HepG2 (cell line): ENCODE data around the gene GPR26. TPM values are rescaled to one million over a fixed set of nuclear protein-coding genes. Genes with fewer than 3 reads are reported as not detected.

Experiments
- ATAC-seq: fragments of 200-7000 bp; cut with Tn5 transposase; 3 replicates; pipeline ENCODE4 v1.9.1; 2020; ENCODE audit warnings: mild to moderate bottlenecking, moderate library complexity
- BruUV-seq: library from RNA; stranded (reverse); fragments of 400-500 nt; replicated peaks from 2 replicates; lab custom pipeline; 2021; lab: Mats Ljungman, UMichigan
- CTCF ChIA-PET: fragments of 300-600 bp; formaldehyde crosslinking; extraction: SDS; loops from one replicate; lab custom pipeline; 2021; ENCODE audit warnings: low total read pairs, inconsistent platforms, low intra/inter-chr PET ratio; lab: Yijun Ruan, JAX
- POLR2A ChIA-PET: fragments of 350-600 bp; sonication (Branson Sonifier 250); formaldehyde crosslinking; loops from one replicate; lab custom pipeline; 2020; ENCODE audit warnings: antibody characterized with exemption, inconsistent platforms; lab: Yijun Ruan, JAX
- DNase-seq: peaks from one replicate; pipeline ENCODE4 v3.0.0-alpha.2; 2015; ENCODE audit warnings: low spot score
- FAIRE-seq: peaks from 3 replicates; lab custom pipeline; 2011; peaks lifted over from hg19 to GRCh38; lab: Jason Lieb, UNC
- H2AFZ ChIP-seq: one replicate; pipeline ENCODE4 v1.6.1; 2011; ENCODE audit warnings: low read length, inconsistent platforms
- H3K27ac ChIP-seq: fragments of 300-600 bp; 3 replicates; pipeline ENCODE4 v1.8.0; 2011; ENCODE audit warnings: mixed run types, mild to moderate bottlenecking, mixed read lengths, low read length, inconsistent platforms; ENCODE audit not compliant: insufficient read depth; ENCODE audit errors: extremely low read length
- H3K27me3 ChIP-seq, 2 experiments: fragments of 200-600 bp in 1 of 2; 2 replicates in 1 of 2; 3 replicates in 1 of 2; pipeline versions ENCODE4 v1.6.0 to v1.8.0; 2011; ENCODE audit warnings: low read length in 2 of 2, mild to moderate bottlenecking in 2 of 2, moderate library complexity in 2 of 2, inconsistent platforms in 1 of 2; ENCODE audit not compliant: insufficient read depth in 2 of 2, control insufficient read depth in 1 of 2
- H3K36me3 ChIP-seq, 2 experiments: fragments of 200-600 bp in 1 of 2; replicated peaks in 1 of 2; 2 replicates in 1 of 2; 3 replicates in 1 of 2; pipeline versions ENCODE4 v1.5.1 to v1.8.0; 2011; ENCODE audit warnings: low read length in 2 of 2, inconsistent platforms in 1 of 2; ENCODE audit not compliant: insufficient read depth in 2 of 2, control insufficient read depth in 1 of 2
- H3K4me1 ChIP-seq: 2 replicates; pipeline ENCODE4 v1.5.1; 2012; ENCODE audit warnings: low read length, inconsistent platforms; ENCODE audit not compliant: insufficient read depth
- H3K4me2 ChIP-seq: 2 replicates; pipeline ENCODE4 v1.6.0; 2011; ENCODE audit warnings: low read depth, low read length, inconsistent platforms
- H3K4me3 ChIP-seq, 3 experiments: fragments of 200-600 bp in 1 of 3; sonication (generic), shearing (Covaris generic) in 1 of 3; replicated peaks in 1 of 3; 2 replicates each; pipeline ENCODE4 v1.5.1; 2011 to 2016; ENCODE audit warnings: low read length in 3 of 3, inconsistent platforms in 2 of 3, low read depth in 2 of 3, mild to moderate bottlenecking in 2 of 3, control low read depth in 1 of 3, mixed read lengths in 1 of 3; ENCODE audit not compliant: insufficient read depth in 1 of 3
- H3K79me2 ChIP-seq: one replicate; pipeline ENCODE4 v1.6.1; 2011; ENCODE audit warnings: low read length, inconsistent platforms; ENCODE audit not compliant: insufficient read depth
- H3K9ac ChIP-seq: 2 replicates; pipeline ENCODE4 v1.6.0; 2011; ENCODE audit warnings: mild to moderate bottlenecking, low read depth, low read length, inconsistent platforms; ENCODE audit not compliant: insufficient read depth
- H3K9me3 ChIP-seq: 2 replicates; pipeline ENCODE4 v1.5.1; 2012; ENCODE audit warnings: mild to moderate bottlenecking, low read length
- H4K20me1 ChIP-seq: 2 replicates; pipeline ENCODE4 v1.6.0; 2011; ENCODE audit warnings: inconsistent platforms, mild to moderate bottlenecking, low read length, moderate library complexity; ENCODE audit not compliant: insufficient read depth
- ATF7 ChIP-seq, 2 experiments: fragments of 450-650 bp in 1 of 2; sonication (generic) in 1 of 2; formaldehyde crosslinking in 1 of 2; IDR thresholded peaks; 2 replicates each; pipeline versions ENCODE4 v1.4.0 to v1.6.1; 2016 to 2020; ENCODE audit warnings: antibody characterized with exemption in 1 of 2, mild to moderate bottlenecking in 1 of 2, missing genetic modification reagents in 1 of 2
- CEBPB ChIP-seq: IDR thresholded peaks from 2 replicates; pipeline ENCODE4 v1.6.1; 2011; ENCODE audit warnings: low read depth, low read length, improper control_type of control experiment, borderline replicate concordance
- MEF2D ChIP-seq: sonication (generic); formaldehyde crosslinking; IDR thresholded peaks from 2 replicates; pipeline ENCODE4 v1.5.1; 2020; ENCODE audit warnings: mild to moderate bottlenecking, missing genetic modification reagents
- NAIF1 ChIP-seq: sonication (generic); formaldehyde crosslinking; IDR thresholded peaks from 2 replicates; pipeline ENCODE4 v1.5.0; 2020; ENCODE audit warnings: mild to moderate bottlenecking, missing genetic modification reagents, borderline replicate concordance
- POLR2G ChIP-seq: fragments of 200-400 bp; formaldehyde crosslinking; IDR thresholded peaks from 2 replicates; pipeline ENCODE4 v1.6.1; 2018; ENCODE audit warnings: mild to moderate bottlenecking, low read depth, low read length, moderate library complexity
- RXRA ChIP-seq: sonication (generic); formaldehyde crosslinking; IDR thresholded peaks from 2 replicates; pipeline ENCODE4 v1.5.1; 2020; ENCODE audit warnings: missing genetic modification reagents
- SP2 ChIP-seq: sonication (generic); formaldehyde crosslinking; IDR thresholded peaks from 2 replicates; pipeline ENCODE4 v1.5.1; 2020; ENCODE audit warnings: mild to moderate bottlenecking, missing genetic modification reagents
- ZNF263 ChIP-seq: sonication (generic); formaldehyde crosslinking; IDR thresholded peaks from 2 replicates; pipeline ENCODE4 v1.4.0; 2020; ENCODE audit warnings: missing genetic modification reagents
- ZNF350 ChIP-seq: sonication (generic); formaldehyde crosslinking; IDR thresholded peaks from 2 replicates; pipeline ENCODE4 v1.4.0; 2020; ENCODE audit warnings: mild to moderate bottlenecking, low read depth, missing genetic modification reagents, borderline replicate concordance
- ZNF446 ChIP-seq: sonication (generic); formaldehyde crosslinking; IDR thresholded peaks from 2 replicates; pipeline ENCODE4 v1.5.0; 2020; ENCODE audit warnings: mild to moderate bottlenecking, missing genetic modification reagents
- ZNF567 ChIP-seq: sonication (generic); formaldehyde crosslinking; IDR thresholded peaks from 2 replicates; pipeline ENCODE4 v1.8.1; 2023; ENCODE audit warnings: mild to moderate bottlenecking, missing genetic modification reagents, borderline replicate concordance
- ZNF720 ChIP-seq: sonication (generic); formaldehyde crosslinking; IDR thresholded peaks from 2 replicates; pipeline ENCODE4 v1.4.0; 2020; ENCODE audit warnings: missing genetic modification reagents
- ZSCAN31 ChIP-seq: sonication (generic); formaldehyde crosslinking; IDR thresholded peaks from 2 replicates; pipeline ENCODE4 v1.5.0; 2020; ENCODE audit warnings: low read depth, mild to moderate bottlenecking, missing genetic modification reagents
- WGBS: methylation state at CpG from one replicate; pipeline ENCODE4 v1.1.6; 2017; ENCODE audit warnings: low lambda C conversion rate; 5-methylcytosine and 5-hydroxymethylcytosine counted together
- in situ Hi-C: cut with HindIII; loops from 2 replicates; pipeline ENCODE4 v1.10.0; 2017; ENCODE audit warnings: low pct_unique_long_range_greater_than_20kb; ENCODE audit not compliant: extremely low pct_ligation_motif_present
- intact Hi-C: fragments of 100-400 bp; cut with micrococcal nuclease; formaldehyde crosslinking; loops from one replicate; pipeline ENCODE4 v1.10.0; 2022; ENCODE audit not compliant: unreplicated experiment
- polyA plus RNA-seq, 8 experiments: library from polyadenylated mRNA; depleted of rRNA in 3 of 8; stranded (reverse) in 7 of 8; unstranded in 1 of 8; fragments of >200 nt; fragmentation: Illumina TruSeq in 4 of 8; extraction: Trizol in 4 of 8; gene quantifications; 2 replicates each; pipeline versions ENCODE4 v1.2.1 to v1.2.3, GENCODE V29; 2011 to 2016; ENCODE audit warnings: low read depth in 4 of 8, missing spikeins in 1 of 8, mixed read lengths in 1 of 8; ENCODE audit not compliant: insufficient read depth in 1 of 8
- total RNA-seq, 5 experiments: library from RNA; depleted of rRNA; stranded (reverse); fragments of >200 nt; fragmentation: Illumina TruSeq; extraction: Trizol; gene quantifications; 2 replicates each; pipeline ENCODE4 v1.2.3, GENCODE V29; 2016; ENCODE audit warnings: low read depth in 1 of 5

Gene GPR26
- total and polyA plus RNA-seq, 2 of the 13 experiments (the other 11 are each of a cell fraction or from before 2014, with no cell fraction given): not detected

DNA sequence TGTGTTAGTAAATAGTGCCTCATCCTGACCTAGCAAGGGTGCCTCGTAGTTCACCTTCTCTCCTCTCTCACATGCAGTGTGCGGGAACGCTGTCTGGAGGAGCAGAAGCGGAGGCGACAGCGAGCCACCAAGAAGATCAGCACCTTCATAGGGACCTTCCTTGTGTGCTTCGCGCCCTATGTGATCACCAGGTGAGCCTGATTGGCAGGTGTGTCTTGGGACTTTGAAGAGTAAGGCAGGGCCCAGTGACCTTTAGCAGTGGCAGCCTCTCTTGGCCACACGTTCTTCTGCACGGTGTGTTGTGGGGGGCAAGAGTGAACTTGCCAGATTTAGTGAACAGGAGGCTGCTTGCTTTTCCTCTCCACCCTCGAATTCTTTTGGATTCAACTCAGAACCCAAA is 8.6 kb downstream of the GPR26 start:
- ChIA-PET POLR2A (no interaction called here), CTCF (no interaction called here)
- no peak overlapping the region for H3K9ac ChIP-seq
- H3K4me3 ChIP-seq: no peak overlapping the region
- no peaks in the 10 kb centered on the region for H4K20me1 ChIP-seq
- intact Hi-C loops: no loop called here
- 6% methylated on average over 10 of the region's 11 CpGs for WGBS
- no TSS peak for BruUV-seq
- no peak overlapping the region for H3K27ac ChIP-seq
- no peak overlapping the region for H2AFZ ChIP-seq
- H3K4me2 ChIP-seq: no peak overlapping the region
- in situ Hi-C loops: no loop called here
- H3K9me3 ChIP-seq: no peaks in the 10 kb centered on the region
- TF ChIP-seq ZNF720 (CRISPR knock-in tag): no peak
- TF ChIP-seq NAIF1 (CRISPR knock-in tag): no peak
- no peak for TF ChIP-seq MEF2D (CRISPR knock-in tag)
- no peak for TF ChIP-seq ZNF567 (CRISPR knock-in tag)
- no peak for TF ChIP-seq CEBPB
- no peak for TF ChIP-seq SP2 (CRISPR knock-in tag)
- no peak for TF ChIP-seq ZSCAN31
- TF ChIP-seq ZNF446 (CRISPR knock-in tag): no peak
- TF ChIP-seq ZNF350 (CRISPR knock-in tag): no peak
- TF ChIP-seq ZNF263: no peak
- TF ChIP-seq POLR2G: no peak
- TF ChIP-seq ATF7 (IDR thresholded peaks at IDR 0.05): no peak
- no peak for TF ChIP-seq ATF7 (CRISPR knock-in tag; IDR thresholded peaks at IDR 0.05)
- TF ChIP-seq RXRA (CRISPR knock-in tag): no peak
- H3K4me1 ChIP-seq: no peaks in the 10 kb centered on the region
- ATAC-seq: no peak
- H3K36me3 ChIP-seq: no peaks in the 10 kb centered on the region
- no peak for FAIRE-seq
- H3K79me2 ChIP-seq: no peaks in the 10 kb centered on the region
- H3K27me3 ChIP-seq: peaks cover 3 to 22% of the 10 kb centered on the region in 2 experiments; a peak in 3 of 5 replicates
- DNase-seq: no peak
